CD4-positive, alpha-beta T cell treated with Interleukin-15 for 4 hours (primary cell): ENCODE measurements around the gene LONRF3.

Experiments used
- DNase-seq: peaks from one replicate; pipeline ENCODE4 v3.0.0-alpha.2; 2020; ENCODE audit warnings: low spot score

The LONRF3 gene

DNA sequence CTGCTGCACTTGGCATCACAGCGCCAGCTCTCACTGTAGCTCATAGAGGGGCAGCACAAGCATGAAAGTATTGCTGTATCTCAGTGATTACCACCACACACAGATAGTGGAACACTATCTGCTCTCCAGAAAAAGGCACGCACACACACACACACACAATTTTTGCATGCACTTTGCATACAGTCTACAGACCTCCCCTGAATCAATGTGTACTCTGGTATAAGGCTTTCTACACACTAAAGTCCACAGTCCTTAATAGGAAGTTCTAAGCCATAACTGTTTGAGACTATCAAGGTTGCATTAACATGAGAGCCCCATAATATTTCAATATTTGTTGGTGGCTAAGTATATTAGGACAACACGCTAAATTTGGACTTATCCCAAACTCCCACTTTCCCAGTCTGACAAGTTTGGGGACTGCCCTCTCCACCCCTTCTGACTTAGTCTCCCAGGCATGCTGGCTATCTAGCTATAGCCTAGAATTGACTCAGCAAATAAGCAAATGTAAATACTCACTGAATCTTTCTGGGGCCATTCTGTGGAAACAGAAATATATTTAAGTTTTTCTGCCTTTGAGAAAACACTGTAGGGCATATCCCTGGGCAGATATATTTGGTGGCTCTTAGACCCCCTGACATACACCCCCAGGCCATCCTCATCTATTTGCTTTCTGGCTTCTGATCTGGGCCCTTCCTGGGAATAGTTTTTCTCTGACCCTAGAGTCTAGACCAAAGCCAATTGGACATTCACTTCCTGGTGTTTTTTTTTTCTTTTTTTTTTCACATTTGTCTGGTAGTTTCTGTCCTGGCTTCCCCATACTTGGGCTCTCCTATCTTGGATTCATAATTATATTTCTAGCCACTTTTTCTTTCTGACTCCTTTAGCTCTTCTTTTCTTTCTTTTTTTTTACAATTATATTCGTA, 62.0 kb downstream of the LONRF3 start:
- no peak for DNase-seq

DNA sequence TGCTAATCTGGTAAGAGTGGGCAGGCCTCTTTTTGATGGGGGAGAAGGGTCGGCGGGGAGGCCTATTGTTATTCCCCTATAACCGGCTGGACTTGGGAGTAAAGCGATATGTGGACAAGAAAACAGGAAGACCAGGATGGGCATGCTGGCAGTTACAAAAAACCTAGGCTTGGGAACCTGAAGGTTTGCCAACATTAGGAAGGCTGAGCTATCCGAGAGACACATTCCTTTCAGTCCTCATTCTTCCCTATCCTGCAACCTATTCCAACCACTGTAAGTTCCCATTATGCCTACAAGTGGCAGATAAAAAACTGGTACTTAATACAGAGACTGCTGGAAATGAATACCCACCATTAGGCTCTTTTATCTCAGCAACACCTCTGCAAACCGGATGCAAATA, 66.0 kb downstream of the LONRF3 start:
- no peak for DNase-seq

DNA sequence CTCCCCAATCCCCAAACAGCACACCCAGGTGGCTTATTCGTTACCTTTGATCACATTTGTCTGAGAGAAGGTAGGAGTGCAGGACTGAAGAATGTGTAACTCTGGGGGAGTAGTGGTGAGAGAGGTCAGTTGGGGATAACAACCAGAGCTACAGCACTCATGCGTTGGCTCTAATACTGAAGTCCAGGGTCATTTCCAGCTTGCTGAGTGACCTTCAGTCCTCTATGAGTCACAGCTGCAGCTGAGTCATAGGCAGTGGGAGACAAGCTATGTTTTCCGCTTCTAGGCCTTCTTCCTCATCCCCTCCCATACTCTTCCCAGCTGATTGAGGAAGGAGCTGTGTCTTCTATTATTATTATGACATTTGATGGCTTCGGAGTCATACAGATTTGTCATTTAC, 66.8 kb downstream of the LONRF3 start:
- DNase-seq: no peak

DNA sequence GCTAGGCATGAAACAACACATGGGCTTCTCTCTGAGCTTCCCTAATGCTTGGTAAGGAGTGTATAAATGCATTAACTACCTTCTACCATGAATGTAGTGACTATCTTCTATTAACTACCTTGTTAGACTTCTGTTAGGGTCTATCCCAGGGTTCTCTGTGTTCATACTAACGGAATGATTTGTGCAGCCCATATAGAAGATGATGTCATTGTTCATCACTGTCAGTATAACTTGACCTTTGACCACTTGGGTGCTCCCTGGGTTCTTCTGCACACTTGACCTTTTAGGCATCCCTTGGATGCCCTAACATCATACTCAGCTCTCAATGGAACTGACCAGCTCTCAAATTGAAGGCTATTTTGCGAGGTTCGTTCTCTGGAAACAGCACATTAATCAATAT, 67.6 kb downstream of the LONRF3 start:
- no peak for DNase-seq

DNA sequence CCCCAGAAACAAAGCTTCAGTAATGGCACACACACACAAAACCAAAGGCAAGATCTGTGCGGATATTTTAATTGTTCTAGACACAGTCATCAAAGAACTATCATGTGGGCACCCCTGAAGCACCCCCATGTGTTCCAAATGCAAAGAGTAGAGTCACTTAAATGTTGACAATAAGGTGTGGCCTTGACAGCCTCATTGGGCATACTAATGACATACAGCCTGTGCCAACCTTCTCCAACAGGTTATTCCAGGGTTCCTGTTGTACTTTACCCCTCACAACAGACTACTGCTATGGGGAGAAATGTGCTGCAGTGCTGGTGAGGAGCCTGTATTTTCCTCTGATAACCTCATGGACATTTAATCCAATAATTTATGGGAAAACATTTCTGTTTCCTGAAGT, 68.6 kb downstream of the LONRF3 start:
- DNase-seq: no peak

DNA sequence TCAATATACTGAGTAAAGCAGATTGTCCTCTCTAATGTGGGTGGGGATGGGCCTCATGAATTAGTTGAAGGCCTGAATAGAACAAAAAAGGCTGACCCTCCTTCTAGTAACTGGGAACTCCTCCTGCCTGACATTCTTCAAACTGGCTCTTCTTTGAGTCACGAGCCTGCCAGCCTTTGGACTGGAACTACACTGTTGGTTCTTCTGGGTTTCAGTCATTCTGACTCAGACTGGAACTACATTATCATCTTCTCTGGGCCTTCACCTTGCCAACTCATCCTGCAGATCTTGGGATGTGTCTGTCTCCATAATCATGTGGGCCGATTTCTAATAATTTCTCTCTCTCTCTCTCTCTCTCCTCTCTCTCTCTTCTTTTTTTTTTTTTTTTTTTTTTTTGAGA, 71.5 kb downstream of the LONRF3 start:
- no peak for DNase-seq

DNA sequence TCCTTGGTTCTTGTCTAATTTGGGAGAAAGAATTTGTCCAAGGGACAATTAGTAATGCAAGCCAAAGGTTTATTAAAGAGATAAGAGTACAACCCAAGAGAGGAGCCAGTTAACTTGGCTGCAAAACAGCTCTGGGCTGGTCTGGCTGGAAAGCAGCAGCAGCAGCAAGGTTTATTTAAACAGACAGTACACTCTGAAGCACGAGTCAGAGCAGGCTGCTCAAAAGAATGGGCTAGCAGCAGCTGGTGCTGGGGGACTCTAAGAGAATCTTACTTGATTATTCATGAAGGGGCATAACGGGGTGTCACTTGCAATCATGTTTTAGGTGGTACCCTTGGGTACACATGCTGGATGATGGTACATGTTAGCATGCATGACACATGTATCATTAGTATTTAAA, 81.3 kb downstream of the LONRF3 start:
- DNase-seq: no peak

DNA sequence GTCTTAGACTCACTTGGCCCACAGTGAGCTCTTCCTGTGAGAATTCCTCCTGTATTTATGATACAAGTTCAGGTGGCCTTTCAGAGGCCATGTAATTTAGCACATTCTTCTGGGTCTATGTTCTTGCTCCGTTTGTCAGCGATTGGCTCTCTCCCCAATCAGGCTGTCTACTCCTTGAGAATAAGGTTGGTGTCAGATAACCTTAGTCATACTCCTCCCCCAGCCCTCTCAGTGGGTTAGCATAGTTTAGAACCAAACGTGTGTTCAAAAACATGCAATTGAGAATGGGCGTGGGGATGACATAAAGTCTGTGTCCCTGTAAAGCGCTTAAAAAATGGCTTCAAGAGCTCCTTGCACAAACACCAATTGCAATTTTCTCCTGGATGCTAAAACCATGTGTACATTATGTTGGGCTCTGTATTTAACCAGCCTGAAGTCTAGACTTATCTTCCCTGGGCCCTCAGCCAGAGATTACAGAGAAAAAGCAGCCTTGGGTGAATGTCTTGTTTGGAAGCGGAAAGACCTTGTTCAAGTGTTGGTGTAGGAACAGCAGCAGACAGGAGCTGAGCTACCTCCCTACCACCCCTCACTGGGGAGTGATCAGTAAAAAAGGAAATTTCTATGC, 88.4 kb downstream of the LONRF3 start:
- no peak for DNase-seq

DNA sequence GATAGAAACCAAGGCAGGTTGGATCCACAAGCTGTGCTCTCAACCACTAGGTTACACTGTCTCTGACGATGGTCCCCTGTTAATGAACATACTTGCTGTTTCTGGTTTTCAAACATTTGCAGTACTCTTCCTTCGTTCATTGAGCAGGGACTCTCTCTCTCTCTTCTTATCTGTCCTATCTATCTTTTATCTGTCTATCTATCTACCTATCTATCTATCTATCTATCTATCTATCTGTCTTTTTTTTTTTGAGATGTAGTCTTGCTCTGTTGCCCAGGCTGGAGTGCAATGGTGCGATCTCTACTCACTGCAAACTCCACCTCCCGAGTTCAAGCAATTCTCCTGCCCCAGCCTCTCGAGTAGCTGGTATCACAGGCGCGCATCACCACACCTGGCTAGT, 89.0 kb downstream of the LONRF3 start:
- DNase-seq: no peak

DNA sequence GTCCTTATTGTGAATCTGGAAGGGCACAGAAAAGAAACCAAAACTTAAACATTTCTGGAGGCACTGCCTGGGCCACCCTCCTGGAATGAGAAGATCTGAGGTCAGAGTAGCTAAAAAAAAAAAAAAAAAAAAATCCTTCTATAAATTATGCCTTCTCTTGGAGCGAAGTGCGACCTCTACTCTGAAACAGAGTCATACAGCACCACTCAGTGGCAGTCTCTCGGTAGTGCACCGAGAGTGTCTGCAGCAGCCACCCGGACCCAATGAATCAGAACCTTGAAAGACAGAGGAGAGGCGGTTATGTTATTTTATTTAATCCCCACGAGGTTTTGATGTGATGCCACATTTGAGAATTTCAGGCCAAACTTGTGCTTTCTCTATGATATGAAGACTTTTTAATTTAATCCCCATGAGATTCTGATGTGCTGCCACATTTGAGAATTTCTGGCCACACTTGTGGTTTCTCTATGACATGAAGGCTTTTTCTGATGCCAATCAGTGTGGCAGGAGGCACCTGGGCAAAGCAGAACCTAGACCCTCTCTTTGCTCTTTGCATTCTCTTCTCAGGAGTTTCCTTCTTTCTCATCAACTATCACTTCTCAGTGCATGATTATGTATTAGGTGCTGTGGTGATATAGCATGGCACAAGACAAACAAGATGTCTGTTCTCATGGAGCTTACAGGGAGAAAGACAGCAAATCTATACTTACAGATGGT, 92.8 kb downstream of the LONRF3 start:
- DNase-seq: peak; percentile 1
